Measurements from ENCODE around the gene EHMT1.

DNA sequence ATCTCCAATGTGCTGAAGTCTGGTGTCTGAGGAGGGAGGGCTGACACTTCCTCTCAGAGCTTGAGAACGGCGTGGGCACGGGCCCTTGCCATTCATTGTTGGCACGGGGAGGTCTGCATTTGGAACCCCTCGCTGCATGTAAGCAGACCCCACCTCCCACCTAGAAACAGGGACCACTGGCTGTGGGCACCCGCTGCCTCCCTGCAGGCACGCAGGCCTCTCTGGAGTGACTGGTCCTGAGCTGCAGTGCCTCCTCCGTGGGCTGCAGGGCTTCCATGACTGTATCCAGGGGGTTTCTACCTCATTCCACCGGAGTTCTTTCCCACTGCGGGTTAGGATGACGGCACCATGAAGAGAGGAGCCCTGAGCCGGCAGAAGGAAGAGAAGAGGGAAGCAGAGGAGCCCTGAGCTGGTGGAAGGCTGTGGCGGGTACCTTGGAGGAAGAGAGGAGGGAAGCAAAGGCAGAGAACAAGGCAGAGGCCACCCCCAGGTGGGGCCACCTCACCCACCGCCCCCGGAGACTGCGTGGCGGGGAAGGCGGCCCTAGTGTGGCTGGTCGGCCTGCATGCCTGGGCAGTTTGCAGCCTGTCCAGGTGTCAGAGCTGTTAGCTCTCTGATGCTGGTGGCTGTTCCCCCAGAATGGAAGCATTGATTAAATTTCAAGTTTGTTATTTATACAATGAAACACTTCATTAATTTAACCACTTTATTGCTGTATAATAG lies 183.9 kb downstream of the EHMT1 start:
- TF ChIP-seq POLR2AphosphoS5 (IDR thresholded peaks at IDR 0.05; ENCODE audit: low read depth, low read length): no peak
- TF ChIP-seq SIN3A (IDR thresholded peaks at IDR 0.05; ENCODE audit: borderline replicate concordance, insufficient read depth, low read length): no peak
- TF ChIP-seq, protein P1, sequence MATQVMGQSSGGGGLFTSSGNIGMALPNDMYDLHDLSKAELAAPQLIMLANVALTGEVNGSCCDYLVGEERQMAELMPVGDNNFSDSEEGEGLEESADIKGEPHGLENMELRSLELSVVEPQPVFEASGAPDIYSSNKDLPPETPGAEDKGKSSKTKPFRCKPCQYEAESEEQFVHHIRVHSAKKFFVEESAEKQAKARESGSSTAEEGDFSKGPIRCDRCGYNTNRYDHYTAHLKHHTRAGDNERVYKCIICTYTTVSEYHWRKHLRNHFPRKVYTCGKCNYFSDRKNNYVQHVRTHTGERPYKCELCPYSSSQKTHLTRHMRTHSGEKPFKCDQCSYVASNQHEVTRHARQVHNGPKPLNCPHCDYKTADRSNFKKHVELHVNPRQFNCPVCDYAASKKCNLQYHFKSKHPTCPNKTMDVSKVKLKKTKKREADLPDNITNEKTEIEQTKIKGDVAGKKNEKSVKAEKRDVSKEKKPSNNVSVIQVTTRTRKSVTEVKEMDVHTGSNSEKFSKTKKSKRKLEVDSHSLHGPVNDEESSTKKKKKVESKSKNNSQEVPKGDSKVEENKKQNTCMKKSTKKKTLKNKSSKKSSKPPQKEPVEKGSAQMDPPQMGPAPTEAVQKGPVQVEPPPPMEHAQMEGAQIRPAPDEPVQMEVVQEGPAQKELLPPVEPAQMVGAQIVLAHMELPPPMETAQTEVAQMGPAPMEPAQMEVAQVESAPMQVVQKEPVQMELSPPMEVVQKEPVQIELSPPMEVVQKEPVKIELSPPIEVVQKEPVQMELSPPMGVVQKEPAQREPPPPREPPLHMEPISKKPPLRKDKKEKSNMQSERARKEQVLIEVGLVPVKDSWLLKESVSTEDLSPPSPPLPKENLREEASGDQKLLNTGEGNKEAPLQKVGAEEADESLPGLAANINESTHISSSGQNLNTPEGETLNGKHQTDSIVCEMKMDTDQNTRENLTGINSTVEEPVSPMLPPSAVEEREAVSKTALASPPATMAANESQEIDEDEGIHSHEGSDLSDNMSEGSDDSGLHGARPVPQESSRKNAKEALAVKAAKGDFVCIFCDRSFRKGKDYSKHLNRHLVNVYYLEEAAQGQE (IDR thresholded peaks at IDR 0.05; ENCODE audit: insufficient read depth in 1 of 2, low read depth in 2 of 2, low read length in 2 of 2): no peak
